Measurements from ENCODE around the gene ADAM29.
"Not testable (repeated sequence)": the region's sequence is repeated elsewhere in the genome, so short reads cannot be mapped to it uniquely, and the experiment has no call there.

The ADAM29 gene

GRCh38 chr4:174972911-174973310 is 54.8 kb downstream of the ADAM29 start:
- DNase-seq, result no peak

- no peak for DNase-seq
Measured at GRCh38 chr4:174973336-174973735, 55.2 kb downstream of the ADAM29 start.

- DNase-seq, result no peak
Measured at GRCh38 chr4:174983128-174983750, 65.1 kb downstream of the ADAM29 start.

GRCh38 chr4:174983870-174984269 is 65.7 kb downstream of the ADAM29 start:
- DNase-seq, result not testable (repeated sequence)

GRCh38 chr4:174989791-174990190 is 71.6 kb downstream of the ADAM29 start:
- DNase-seq, result no peak

- no peak for DNase-seq
Measured at GRCh38 chr4:174993916-174994315, 75.8 kb downstream of the ADAM29 start.

- DNase-seq, result no peak
Measured at GRCh38 chr4:174996079-174996478, 77.9 kb downstream of the ADAM29 start.

- DNase-seq, result no peak
Measured at GRCh38 chr4:174999407-174999806, 81.2 kb downstream of the ADAM29 start.

GRCh38 chr4:175017751-175018150 is 99.6 kb downstream of the ADAM29 start:
- no peak for DNase-seq

- not testable (repeated sequence) for DNase-seq
Measured at GRCh38 chr4:175019447-175019846, 101.3 kb downstream of the ADAM29 start.

Data from CD4-positive, alpha-beta T cell treated with Interleukin-12 subunit alpha and Interleukin-12 subunit beta, for 1 hour (primary cell).